OCI-LY1 (cell line): ENCODE results near the gene DGKA.
A peak's percentile ranks its signal among the peaks of the same experiment; 100 is the strongest.

Source experiments
- H2AFZ ChIP-seq: fragments of 200-600 bp; sonication (generic), shearing (Covaris generic); 2 replicates; pipeline ENCODE4 v1.6.0; 2014; ENCODE audit warnings: antibody characterized with exemption, mild to moderate bottlenecking, low read length
- H3F3A ChIP-seq: fragments of 200-600 bp; sonication (generic), shearing (Covaris generic); 2 replicates; pipeline ENCODE4 v1.6.0; 2014; ENCODE audit warnings: mild to moderate bottlenecking, antibody characterized with exemption, low read length, moderate library complexity; ENCODE audit not compliant: insufficient read depth
- H3K27ac ChIP-seq: fragments of 200-600 bp; sonication (generic); 2 replicates; pipeline ENCODE4 v1.5.1; 2014; ENCODE audit warnings: low read length, mixed run types, mild to moderate bottlenecking, low read depth; ENCODE audit not compliant: poor library complexity, severe bottlenecking
- H3K27me3 ChIP-seq: fragments of 200-600 bp; sonication (generic); 2 replicates; pipeline ENCODE4 v1.6.0; 2014; ENCODE audit warnings: antibody characterized with exemption, mild to moderate bottlenecking, low read length, moderate library complexity; ENCODE audit not compliant: insufficient read depth
- H3K36me3 ChIP-seq: fragments of 200-600 bp; sonication (generic); 2 replicates; pipeline ENCODE4 v1.6.1; 2014; ENCODE audit warnings: mild to moderate bottlenecking, antibody characterized with exemption, low read length, moderate library complexity, mixed read lengths; ENCODE audit not compliant: insufficient read depth
- H3K4me1 ChIP-seq: fragments of 200-600 bp; sonication (generic); 2 replicates; pipeline ENCODE4 v1.5.1; 2014; ENCODE audit warnings: mild to moderate bottlenecking, low read length, moderate library complexity; ENCODE audit not compliant: insufficient read depth, severe bottlenecking
- H3K4me2 ChIP-seq: fragments of 200-600 bp; sonication (generic), shearing (Covaris generic); 2 replicates; pipeline ENCODE4 v1.6.1; 2014; ENCODE audit warnings: low read length
- H3K4me3 ChIP-seq: fragments of 200-600 bp; sonication (generic); 2 replicates; pipeline ENCODE4 v1.5.1; 2014; ENCODE audit warnings: low read length, low read depth, mild to moderate bottlenecking, mixed read lengths; ENCODE audit not compliant: poor library complexity, severe bottlenecking
- H3K79me2 ChIP-seq: fragments of 200-600 bp; shearing (Covaris generic); 2 replicates; pipeline ENCODE4 v1.6.1; 2016; ENCODE audit warnings: mixed run types, low read length, mixed read lengths; ENCODE audit not compliant: insufficient read depth
- H3K9ac ChIP-seq: fragments of 200-600 bp; sonication (generic), shearing (Covaris generic); 2 replicates; pipeline ENCODE4 v1.6.1; 2014; ENCODE audit warnings: mild to moderate bottlenecking, low read length, mixed read lengths
- H3K9me2 ChIP-seq: fragments of 200-600 bp; sonication (generic), shearing (Covaris generic); 2 replicates; pipeline ENCODE4 v1.6.1; 2014; ENCODE audit warnings: low read depth, mild to moderate bottlenecking, low read length, mixed read lengths
- H3K9me3 ChIP-seq: fragments of 200-600 bp; shearing (Covaris generic); 2 replicates; pipeline ENCODE4 v1.6.1; 2014; ENCODE audit warnings: low read length, mixed read lengths
- H4K20me1 ChIP-seq: fragments of 200-600 bp; sonication (generic), shearing (Covaris generic); 2 replicates; pipeline ENCODE4 v1.6.0; 2016; ENCODE audit warnings: mild to moderate bottlenecking, low read length; ENCODE audit not compliant: insufficient read depth
- EZH2 ChIP-seq: fragments of 200-600 bp; sonication (generic), shearing (Covaris generic); IDR thresholded peaks from 2 replicates; pipeline ENCODE4 v1.8.0; 2017; ENCODE audit warnings: borderline replicate concordance, mixed run types, mild to moderate bottlenecking, antibody characterized with exemption, low read length, moderate library complexity, mixed read lengths
- TF ChIP-seq, protein P1 (sequence below): fragments of 200-600 bp; sonication (generic), shearing (Covaris generic); IDR thresholded peaks from 2 replicates; pipeline ENCODE4 v1.5.1; 2017; ENCODE audit warnings: mild to moderate bottlenecking, antibody characterized with exemption, low read length, moderate library complexity, mixed read lengths

Gene DGKA

DNA sequence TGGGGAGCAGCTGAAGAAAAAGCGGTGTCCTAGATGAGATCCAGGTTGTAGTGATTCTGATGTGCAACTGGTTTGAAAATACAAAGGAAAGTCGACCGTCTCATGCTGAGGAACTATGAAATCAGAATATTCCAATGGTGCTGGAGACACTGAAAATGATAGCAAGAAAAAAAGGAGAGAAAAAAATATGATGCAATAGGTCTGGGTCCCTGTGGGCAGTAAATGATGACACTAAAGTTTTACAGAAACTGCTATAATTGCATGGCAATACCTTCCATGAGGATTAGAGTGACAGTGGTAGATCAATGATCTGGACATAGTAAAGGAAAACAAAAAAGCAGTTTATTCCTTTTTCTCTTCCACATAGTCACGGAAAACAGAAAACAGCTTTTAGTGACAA, 5.6 kb upstream of the DGKA start:
- H3K4me1 ChIP-seq = peaks cover 58% of the 10 kb centered on the region
- H3K4me2 ChIP-seq = peak overlapping the region; percentile 87
- H3K27me3 ChIP-seq = no peaks in the 10 kb centered on the region
- H3F3A ChIP-seq = peaks cover 6% of the 10 kb centered on the region
- TF ChIP-seq, protein P1, sequence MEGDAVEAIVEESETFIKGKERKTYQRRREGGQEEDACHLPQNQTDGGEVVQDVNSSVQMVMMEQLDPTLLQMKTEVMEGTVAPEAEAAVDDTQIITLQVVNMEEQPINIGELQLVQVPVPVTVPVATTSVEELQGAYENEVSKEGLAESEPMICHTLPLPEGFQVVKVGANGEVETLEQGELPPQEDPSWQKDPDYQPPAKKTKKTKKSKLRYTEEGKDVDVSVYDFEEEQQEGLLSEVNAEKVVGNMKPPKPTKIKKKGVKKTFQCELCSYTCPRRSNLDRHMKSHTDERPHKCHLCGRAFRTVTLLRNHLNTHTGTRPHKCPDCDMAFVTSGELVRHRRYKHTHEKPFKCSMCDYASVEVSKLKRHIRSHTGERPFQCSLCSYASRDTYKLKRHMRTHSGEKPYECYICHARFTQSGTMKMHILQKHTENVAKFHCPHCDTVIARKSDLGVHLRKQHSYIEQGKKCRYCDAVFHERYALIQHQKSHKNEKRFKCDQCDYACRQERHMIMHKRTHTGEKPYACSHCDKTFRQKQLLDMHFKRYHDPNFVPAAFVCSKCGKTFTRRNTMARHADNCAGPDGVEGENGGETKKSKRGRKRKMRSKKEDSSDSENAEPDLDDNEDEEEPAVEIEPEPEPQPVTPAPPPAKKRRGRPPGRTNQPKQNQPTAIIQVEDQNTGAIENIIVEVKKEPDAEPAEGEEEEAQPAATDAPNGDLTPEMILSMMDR = no peak
- TF ChIP-seq EZH2 = no peak
- H3K79me2 ChIP-seq = peaks cover 66% of the 10 kb centered on the region
- H4K20me1 ChIP-seq = no peaks in the 10 kb centered on the region
- H2AFZ ChIP-seq = no peak overlapping the region
- H3K9me2 ChIP-seq = no peaks in the 10 kb centered on the region
- peaks cover 58% of the 10 kb centered on the region for H3K36me3 ChIP-seq
- peak overlapping the region; percentile 76 for H3K4me3 ChIP-seq
- H3K9ac ChIP-seq = peak overlapping the region; percentile 91
- H3K27ac ChIP-seq = peak overlapping the region; percentile 100
- no peaks in the 10 kb centered on the region for H3K9me3 ChIP-seq

DNA sequence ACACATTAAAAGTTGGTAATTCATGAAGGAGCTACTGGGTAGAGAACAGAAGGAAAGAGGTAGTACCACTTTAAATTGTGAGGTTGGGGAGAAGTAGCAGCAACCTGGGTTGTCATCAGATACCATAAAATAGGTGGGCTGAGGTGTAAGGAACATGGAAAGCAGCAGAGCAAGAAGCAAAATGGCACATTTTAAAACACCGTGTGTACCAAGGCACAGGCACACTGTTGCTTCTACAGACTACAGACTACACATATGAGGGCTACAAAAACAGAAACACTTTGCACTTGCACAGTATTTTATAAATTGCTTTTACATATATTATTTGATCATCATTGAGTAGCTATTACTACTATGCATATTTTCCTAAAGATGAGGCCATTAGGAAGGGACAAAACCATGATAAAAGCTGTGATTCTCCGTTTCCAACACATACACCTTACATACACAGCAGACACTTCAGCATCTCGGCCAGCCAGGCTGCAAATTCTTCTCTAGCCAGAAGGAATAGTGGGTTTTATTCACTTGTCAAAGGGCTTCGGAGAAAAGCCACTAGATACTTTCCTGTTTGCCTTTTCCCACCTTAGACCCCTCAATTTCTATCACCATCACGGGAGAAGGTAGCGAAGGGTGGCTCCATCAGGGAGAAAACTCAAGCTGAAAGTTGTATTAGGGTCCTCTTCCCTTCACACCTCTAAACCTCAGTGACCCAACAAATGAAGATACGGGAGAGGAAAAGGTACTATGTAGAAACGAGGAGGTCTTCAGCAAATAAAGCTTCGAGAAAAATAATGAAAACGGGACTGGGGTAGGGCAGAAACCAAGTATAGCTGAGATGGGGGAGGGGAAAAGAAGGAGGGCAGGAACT, 4.9 kb upstream of the DGKA start:
- Histone ChIP-seq H3K4me3 (peak overlapping the region; percentile 76), H2AFZ (no peak overlapping the region), H3K79me2 (peaks cover 59% of the 10 kb centered on the region), H3K9me3 (no peaks in the 10 kb centered on the region), H4K20me1 (no peaks in the 10 kb centered on the region), H3K36me3 (peaks cover 50% of the 10 kb centered on the region), H3F3A (peaks cover 6% of the 10 kb centered on the region), H3K27me3 (no peaks in the 10 kb centered on the region), H3K9me2 (no peaks in the 10 kb centered on the region), H3K9ac (peak overlapping the region; percentile 91), H3K4me1 (peaks cover 65% of the 10 kb centered on the region), H3K27ac (peak overlapping the region; percentile 100), H3K4me2 (peak overlapping the region; percentile 87)
- TF ChIP-seq EZH2 = no peak
- TF ChIP-seq, protein P1 = no peak

DNA sequence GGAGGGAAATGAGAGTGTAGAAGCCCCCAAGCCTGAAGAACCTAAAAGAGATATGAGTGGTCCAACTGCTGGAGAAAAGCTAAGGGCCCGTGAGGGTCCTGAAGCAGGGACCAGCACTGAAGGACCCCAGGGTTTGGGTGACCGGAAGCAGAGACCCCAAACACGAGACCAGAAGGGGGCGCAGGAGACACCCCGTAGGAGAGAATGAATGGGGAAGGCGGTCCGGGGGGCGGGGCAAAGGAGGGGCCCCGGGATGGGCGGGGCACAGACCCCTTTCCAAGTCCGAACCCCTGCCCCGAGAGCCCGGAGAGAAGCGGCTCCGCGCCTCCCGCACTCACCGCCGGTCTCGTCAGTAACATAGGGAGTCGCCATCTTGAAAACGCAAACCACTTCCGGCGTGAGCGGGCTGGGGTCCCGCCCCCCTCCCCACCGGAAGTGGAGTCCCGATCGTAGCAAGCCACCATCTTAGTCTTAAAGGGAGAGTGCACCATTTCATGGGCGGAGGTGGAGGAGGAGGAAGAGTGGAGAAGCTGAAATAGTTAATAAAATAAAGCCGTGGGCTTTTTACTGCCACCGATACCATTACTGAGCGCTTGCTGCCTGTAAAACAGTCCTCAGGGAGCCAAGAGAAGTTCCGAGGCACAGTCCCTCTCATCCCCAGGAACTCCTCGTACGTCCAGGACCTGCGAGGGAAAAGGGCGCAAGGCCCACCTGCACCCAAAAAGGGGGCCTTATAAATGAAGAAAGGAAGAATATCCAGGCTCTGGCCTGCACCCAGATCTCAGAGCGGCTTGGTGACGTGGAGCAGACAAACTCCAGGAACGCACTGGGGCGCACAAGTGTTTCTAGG, 4.0 kb upstream of the DGKA start:
- TF ChIP-seq EZH2 = no peak
- TF ChIP-seq, protein P1 = peak; percentile 94
- H3K4me3 ChIP-seq = peak overlapping the region; percentile 76
- H3K36me3 ChIP-seq = peaks cover 42% of the 10 kb centered on the region
- H4K20me1 ChIP-seq = no peaks in the 10 kb centered on the region
- H2AFZ ChIP-seq = no peak overlapping the region
- peak overlapping the region; percentile 91 for H3K9ac ChIP-seq
- no peaks in the 10 kb centered on the region for H3K27me3 ChIP-seq
- H3K4me1 ChIP-seq = peaks cover 61% of the 10 kb centered on the region
- peak overlapping the region; percentile 100 for H3K27ac ChIP-seq
- peak overlapping the region; percentile 87 for H3K4me2 ChIP-seq
- no peaks in the 10 kb centered on the region for H3K9me3 ChIP-seq
- H3K79me2 ChIP-seq = peaks cover 55% of the 10 kb centered on the region
- H3K9me2 ChIP-seq = no peaks in the 10 kb centered on the region
- H3F3A ChIP-seq = peaks cover 6% of the 10 kb centered on the region
